SK-N-SH treated with all-trans-retinoic acid at 6 μM for 48 hours (cell line): ENCODE measurements around the gene C22orf15.

Experiments used
- ATAC-seq: fragments of 200-7000 bp; cut with Tn5 transposase; 3 replicates; pipeline ENCODE4 v1.9.1; 2020; ENCODE audit warnings: mild to moderate bottlenecking, moderate library complexity
- ARNTL ChIP-seq: fragments of 450-650 bp; formaldehyde crosslinking; IDR thresholded peaks from 2 replicates; pipeline ENCODE4 v1.5.0; 2020; ENCODE audit warnings: low read depth, mild to moderate bottlenecking, moderate library complexity, borderline replicate concordance
- BACH2 ChIP-seq: fragments of 250-450 bp; sonication (Bioruptor Pico); IDR thresholded peaks from 2 replicates; pipeline ENCODE4 v1.9.0; 2021; ENCODE audit warnings: mild to moderate bottlenecking, borderline replicate concordance
- CSDC2 ChIP-seq: fragments of 250-450 bp; sonication (Bioruptor Pico); IDR thresholded peaks from 2 replicates; pipeline ENCODE4 v1.5.0; 2020; ENCODE audit warnings: mild to moderate bottlenecking, moderate library complexity
- CSRNP3 ChIP-seq: fragments of 250-450 bp; sonication (Bioruptor Pico); IDR thresholded peaks from 2 replicates; pipeline ENCODE4 v1.5.1; 2021; ENCODE audit warnings: mild to moderate bottlenecking, moderate library complexity
- ESRRG ChIP-seq: fragments of 250-450 bp; sonication (Bioruptor Pico); IDR thresholded peaks from 2 replicates; pipeline ENCODE4 v1.6.1; 2021; ENCODE audit warnings: mild to moderate bottlenecking
- GLIS3 ChIP-seq: fragments of 250-450 bp; sonication (Bioruptor Pico); IDR thresholded peaks from 2 replicates; pipeline ENCODE4 v1.5.0; 2020; ENCODE audit warnings: mild to moderate bottlenecking, moderate library complexity
- OSR1 ChIP-seq: fragments of 250-450 bp; sonication (Bioruptor Pico); IDR thresholded peaks from 2 replicates; pipeline ENCODE4 v1.8.0; 2022; ENCODE audit warnings: moderate library complexity, mild to moderate bottlenecking, inconsistent platforms
- PPARA ChIP-seq: fragments of 250-450 bp; sonication (Bioruptor Pico); IDR thresholded peaks from 2 replicates; pipeline ENCODE4 v1.5.0; 2020; ENCODE audit warnings: mild to moderate bottlenecking, borderline replicate concordance
- RARB ChIP-seq: fragments of 250-450 bp; sonication (Bioruptor Pico); IDR thresholded peaks from 2 replicates; pipeline ENCODE4 v1.8.0; 2021; ENCODE audit warnings: mild to moderate bottlenecking, moderate library complexity
- ZC3H10 ChIP-seq: fragments of 250-450 bp; sonication (Bioruptor Pico); IDR thresholded peaks from 2 replicates; pipeline ENCODE4 v1.5.1; 2021; ENCODE audit warnings: mild to moderate bottlenecking, moderate library complexity
- ZFP3 ChIP-seq: fragments of 250-450 bp; sonication (Bioruptor Pico); IDR thresholded peaks from 2 replicates; pipeline ENCODE4 v1.5.0; 2020; ENCODE audit warnings: mild to moderate bottlenecking, moderate library complexity
- ZNF70 ChIP-seq: fragments of 450-650 bp; formaldehyde crosslinking; IDR thresholded peaks from 2 replicates; pipeline ENCODE4 v1.5.0; 2020; ENCODE audit warnings: mild to moderate bottlenecking, moderate library complexity
- ZNF8 ChIP-seq: fragments of 450-650 bp; formaldehyde crosslinking; IDR thresholded peaks from 2 replicates; pipeline ENCODE4 v1.5.0; 2020; ENCODE audit warnings: mild to moderate bottlenecking, moderate library complexity
- TF ChIP-seq, protein P1 (sequence below): fragments of 250-450 bp; sonication (Bioruptor Pico); IDR thresholded peaks from 2 replicates; pipeline ENCODE4 v1.5.0; 2020; ENCODE audit warnings: mild to moderate bottlenecking, moderate library complexity
- TF ChIP-seq, protein P2 (sequence below): fragments of 250-450 bp; sonication (Bioruptor Pico); IDR thresholded peaks from 2 replicates; pipeline ENCODE4 v1.5.1; 2020; ENCODE audit warnings: low read depth, mild to moderate bottlenecking, moderate library complexity
- TF ChIP-seq, protein P3 (sequence below): fragments of 250-450 bp; sonication (Bioruptor Pico); IDR thresholded peaks from 2 replicates; pipeline ENCODE4 v1.8.0; 2020; ENCODE audit warnings: mild to moderate bottlenecking, moderate library complexity, borderline replicate concordance
- TF ChIP-seq, protein P4 (sequence below): fragments of 250-450 bp; sonication (Bioruptor Pico); IDR thresholded peaks from 2 replicates; pipeline ENCODE4 v1.8.0; 2021; ENCODE audit warnings: low read depth, mild to moderate bottlenecking, moderate library complexity, borderline replicate concordance

C22orf15 gene

DNA sequence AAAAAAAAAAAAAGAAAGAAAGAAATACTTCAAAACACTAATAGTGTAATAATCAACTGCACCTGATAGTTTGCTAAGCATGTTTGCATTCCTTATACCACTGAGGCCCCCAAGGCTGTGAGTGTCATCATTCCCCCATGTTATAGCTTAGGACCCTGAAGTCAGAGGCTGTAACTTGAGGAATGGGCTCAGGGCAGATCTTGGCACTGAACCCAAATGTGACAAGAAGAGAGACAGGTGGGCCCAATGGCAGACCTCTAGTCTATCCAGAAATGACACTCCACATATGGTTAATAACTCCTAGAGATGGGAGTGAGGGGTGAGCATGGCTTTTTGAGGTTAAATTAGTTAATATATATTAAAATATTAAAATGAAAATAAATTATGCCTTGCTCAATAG, 25.1 kb upstream of the C22orf15 start:
- no peak for TF ChIP-seq ARNTL (CRISPR knock-in tag)
- no peak for TF ChIP-seq OSR1 (CRISPR knock-in tag)
- no peak for TF ChIP-seq ZC3H10
- no peak for TF ChIP-seq CSRNP3 (CRISPR knock-in tag)
- TF ChIP-seq PPARA (CRISPR knock-in tag) = no peak
- TF ChIP-seq ESRRG (CRISPR knock-in tag) = no peak
- TF ChIP-seq, protein P1, sequence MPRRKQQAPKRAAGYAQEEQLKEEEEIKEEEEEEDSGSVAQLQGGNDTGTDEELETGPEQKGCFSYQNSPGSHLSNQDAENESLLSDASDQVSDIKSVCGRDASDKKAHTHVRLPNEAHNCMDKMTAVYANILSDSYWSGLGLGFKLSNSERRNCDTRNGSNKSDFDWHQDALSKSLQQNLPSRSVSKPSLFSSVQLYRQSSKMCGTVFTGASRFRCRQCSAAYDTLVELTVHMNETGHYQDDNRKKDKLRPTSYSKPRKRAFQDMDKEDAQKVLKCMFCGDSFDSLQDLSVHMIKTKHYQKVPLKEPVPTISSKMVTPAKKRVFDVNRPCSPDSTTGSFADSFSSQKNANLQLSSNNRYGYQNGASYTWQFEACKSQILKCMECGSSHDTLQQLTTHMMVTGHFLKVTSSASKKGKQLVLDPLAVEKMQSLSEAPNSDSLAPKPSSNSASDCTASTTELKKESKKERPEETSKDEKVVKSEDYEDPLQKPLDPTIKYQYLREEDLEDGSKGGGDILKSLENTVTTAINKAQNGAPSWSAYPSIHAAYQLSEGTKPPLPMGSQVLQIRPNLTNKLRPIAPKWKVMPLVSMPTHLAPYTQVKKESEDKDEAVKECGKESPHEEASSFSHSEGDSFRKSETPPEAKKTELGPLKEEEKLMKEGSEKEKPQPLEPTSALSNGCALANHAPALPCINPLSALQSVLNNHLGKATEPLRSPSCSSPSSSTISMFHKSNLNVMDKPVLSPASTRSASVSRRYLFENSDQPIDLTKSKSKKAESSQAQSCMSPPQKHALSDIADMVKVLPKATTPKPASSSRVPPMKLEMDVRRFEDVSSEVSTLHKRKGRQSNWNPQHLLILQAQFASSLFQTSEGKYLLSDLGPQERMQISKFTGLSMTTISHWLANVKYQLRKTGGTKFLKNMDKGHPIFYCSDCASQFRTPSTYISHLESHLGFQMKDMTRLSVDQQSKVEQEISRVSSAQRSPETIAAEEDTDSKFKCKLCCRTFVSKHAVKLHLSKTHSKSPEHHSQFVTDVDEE (CRISPR knock-in tag) = no peak
- ATAC-seq = no peak

DNA sequence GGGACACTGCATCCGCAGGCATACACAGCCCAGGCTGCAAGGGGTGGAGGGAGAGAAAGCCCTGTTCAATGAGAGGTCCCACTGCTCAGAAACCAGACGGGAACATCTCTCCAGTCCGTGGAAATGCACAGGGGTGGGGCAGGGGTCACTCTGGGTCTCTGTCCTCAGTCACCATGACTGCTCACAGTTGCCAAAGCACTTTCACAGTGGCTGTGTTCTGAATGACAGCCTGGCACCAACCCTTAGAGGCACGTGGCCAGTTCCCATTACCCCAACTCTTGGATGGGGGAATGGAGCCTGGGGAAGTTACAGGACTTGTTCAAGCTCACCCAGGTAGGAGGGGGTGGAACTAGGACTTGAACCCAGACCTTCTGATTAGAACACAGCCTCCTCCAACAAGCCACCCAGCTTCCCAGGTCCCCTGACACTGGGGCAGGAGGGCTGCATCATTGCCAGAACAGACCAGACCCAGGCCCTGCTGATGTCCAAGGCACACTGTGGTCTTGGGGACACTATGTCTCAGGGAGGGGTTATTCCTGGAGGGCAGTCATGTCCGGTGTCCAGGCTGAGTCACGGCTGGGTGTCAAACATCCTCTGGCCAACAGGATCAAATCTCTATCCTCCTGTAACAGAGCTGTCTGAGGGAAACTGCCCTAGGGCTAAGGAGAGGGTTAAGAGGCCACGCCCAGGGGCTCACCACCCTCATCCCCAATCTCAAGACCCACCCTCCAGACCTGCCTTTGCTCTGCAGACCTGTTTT, 20.1 kb upstream of the C22orf15 start:
- ATAC-seq = no peak
- TF ChIP-seq ESRRG (CRISPR knock-in tag) (no peak), RARB (no peak), CSRNP3 (CRISPR knock-in tag) (no peak), ZNF8 (CRISPR knock-in tag) (no peak), BACH2 (no peak), ZC3H10 (no peak), CSDC2 (CRISPR knock-in tag) (no peak), ZNF70 (CRISPR knock-in tag) (no peak), GLIS3 (CRISPR knock-in tag) (no peak), ZFP3 (CRISPR knock-in tag) (no peak)
- TF ChIP-seq, protein P2, sequence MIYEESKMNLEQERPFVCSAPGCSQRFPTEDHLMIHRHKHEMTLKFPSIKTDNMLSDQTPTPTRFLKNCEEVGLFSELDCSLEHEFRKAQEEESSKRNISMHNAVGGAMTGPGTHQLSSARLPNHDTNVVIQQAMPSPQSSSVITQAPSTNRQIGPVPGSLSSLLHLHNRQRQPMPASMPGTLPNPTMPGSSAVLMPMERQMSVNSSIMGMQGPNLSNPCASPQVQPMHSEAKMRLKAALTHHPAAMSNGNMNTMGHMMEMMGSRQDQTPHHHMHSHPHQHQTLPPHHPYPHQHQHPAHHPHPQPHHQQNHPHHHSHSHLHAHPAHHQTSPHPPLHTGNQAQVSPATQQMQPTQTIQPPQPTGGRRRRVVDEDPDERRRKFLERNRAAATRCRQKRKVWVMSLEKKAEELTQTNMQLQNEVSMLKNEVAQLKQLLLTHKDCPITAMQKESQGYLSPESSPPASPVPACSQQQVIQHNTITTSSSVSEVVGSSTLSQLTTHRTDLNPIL = no peak
- TF ChIP-seq, protein P3, sequence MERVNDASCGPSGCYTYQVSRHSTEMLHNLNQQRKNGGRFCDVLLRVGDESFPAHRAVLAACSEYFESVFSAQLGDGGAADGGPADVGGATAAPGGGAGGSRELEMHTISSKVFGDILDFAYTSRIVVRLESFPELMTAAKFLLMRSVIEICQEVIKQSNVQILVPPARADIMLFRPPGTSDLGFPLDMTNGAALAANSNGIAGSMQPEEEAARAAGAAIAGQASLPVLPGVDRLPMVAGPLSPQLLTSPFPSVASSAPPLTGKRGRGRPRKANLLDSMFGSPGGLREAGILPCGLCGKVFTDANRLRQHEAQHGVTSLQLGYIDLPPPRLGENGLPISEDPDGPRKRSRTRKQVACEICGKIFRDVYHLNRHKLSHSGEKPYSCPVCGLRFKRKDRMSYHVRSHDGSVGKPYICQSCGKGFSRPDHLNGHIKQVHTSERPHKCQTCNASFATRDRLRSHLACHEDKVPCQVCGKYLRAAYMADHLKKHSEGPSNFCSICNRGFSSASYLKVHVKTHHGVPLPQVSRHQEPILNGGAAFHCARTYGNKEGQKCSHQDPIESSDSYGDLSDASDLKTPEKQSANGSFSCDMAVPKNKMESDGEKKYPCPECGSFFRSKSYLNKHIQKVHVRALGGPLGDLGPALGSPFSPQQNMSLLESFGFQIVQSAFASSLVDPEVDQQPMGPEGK = no peak
- TF ChIP-seq, protein P4, sequence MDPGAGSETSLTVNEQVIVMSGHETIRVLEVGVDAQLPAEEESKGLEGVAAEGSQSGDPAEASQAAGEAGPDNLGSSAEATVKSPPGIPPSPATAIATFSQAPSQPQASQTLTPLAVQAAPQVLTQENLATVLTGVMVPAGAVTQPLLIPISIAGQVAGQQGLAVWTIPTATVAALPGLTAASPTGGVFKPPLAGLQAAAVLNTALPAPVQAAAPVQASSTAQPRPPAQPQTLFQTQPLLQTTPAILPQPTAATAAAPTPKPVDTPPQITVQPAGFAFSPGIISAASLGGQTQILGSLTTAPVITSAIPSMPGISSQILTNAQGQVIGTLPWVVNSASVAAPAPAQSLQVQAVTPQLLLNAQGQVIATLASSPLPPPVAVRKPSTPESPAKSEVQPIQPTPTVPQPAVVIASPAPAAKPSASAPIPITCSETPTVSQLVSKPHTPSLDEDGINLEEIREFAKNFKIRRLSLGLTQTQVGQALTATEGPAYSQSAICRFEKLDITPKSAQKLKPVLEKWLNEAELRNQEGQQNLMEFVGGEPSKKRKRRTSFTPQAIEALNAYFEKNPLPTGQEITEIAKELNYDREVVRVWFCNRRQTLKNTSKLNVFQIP = no peak

- TF ChIP-seq ZNF70 (CRISPR knock-in tag) (no peak), CSRNP3 (CRISPR knock-in tag) (no peak)
- no peak for ATAC-seq
Measured at GRCh38 chr22:23743303-23743705, 19.5 kb upstream of the C22orf15 start.
